Tibial nerve (tissue), 4 donors: ENCODE results near the gene RBM34. TPM values are rescaled to one million over a fixed set of nuclear protein-coding genes. Genes with fewer than 3 reads are reported as not detected.
"Not testable (repeated sequence)": the region's sequence is repeated elsewhere in the genome, so short reads cannot be mapped to it uniquely, and the experiment has no call there.

ENCODE experiments used
- DNase-seq, 2 donors: peaks; one replicate each; pipeline ENCODE4 v3.0.0-alpha.2; 2019; ENCODE audit warnings: low spot score in 2 of 2
- H3K27ac ChIP-seq, 4 donors: fragments of 200-600 bp; sonication (generic) in 3 of 4; one replicate each; pipeline ENCODE4 v1.5.1; 2017 to 2019; ENCODE audit warnings: mild to moderate bottlenecking in 1 of 4
- H3K27me3 ChIP-seq, 2 donors: fragments of 200-600 bp; sonication (generic) in 1 of 2; one replicate each; pipeline versions ENCODE4 v1.5.1 to v1.6.0; 2017 to 2019
- H3K36me3 ChIP-seq, 3 donors: fragments of 200-600 bp; sonication (generic); one replicate each; pipeline ENCODE4 v1.5.1; 2018 to 2019
- H3K4me1 ChIP-seq, 4 donors: fragments of 200-600 bp; sonication (generic) in 3 of 4; one replicate each; pipeline ENCODE4 v1.5.1; 2017 to 2019
- H3K4me3 ChIP-seq, 4 donors: fragments of 200-600 bp; sonication (generic) in 3 of 4; one replicate each; pipeline ENCODE4 v1.5.1; 2017 to 2019; ENCODE audit warnings: mild to moderate bottlenecking in 1 of 4, moderate library complexity in 1 of 4
- H3K9me3 ChIP-seq, 4 donors: fragments of 200-600 bp; sonication (generic) in 3 of 4; one replicate each; pipeline ENCODE4 v1.5.1; 2017 to 2019
- EP300 ChIP-seq, 2 donors: sonication (generic); formaldehyde crosslinking; IDR thresholded peaks; one replicate each; pipeline ENCODE4 v1.6.1; 2017; ENCODE audit warnings: antibody characterized with exemption in 2 of 2, mild to moderate bottlenecking in 1 of 2
- POLR2A ChIP-seq, 2 donors: fragments of 450-650 bp; IDR thresholded peaks; one replicate each; pipeline ENCODE4 v1.6.1; 2017; ENCODE audit warnings: antibody characterized with exemption in 2 of 2, mild to moderate bottlenecking in 2 of 2, moderate library complexity in 2 of 2
- WGBS, 2 donors: methylation state at CpG; one replicate each; pipeline ENCODE4 v1.1.5; 2018; 5-methylcytosine and 5-hydroxymethylcytosine counted together
- total RNA-seq, 4 donors: library from RNA; depleted of rRNA; stranded (reverse); fragments of >200 nt; gene quantifications; one replicate each; pipeline ENCODE4 v1.1.0, GENCODE V29; 2016
- TF ChIP-seq, protein P1 (sequence below), 5 experiments: fragments of 200-600 bp in 3 of 5; fragments of 450-650 bp in 2 of 5; sonication (generic) in 3 of 5; IDR thresholded peaks; one replicate each; pipeline ENCODE4 v1.5.1; 2016 to 2019; ENCODE audit warnings: antibody characterized with exemption in 5 of 5, mild to moderate bottlenecking in 3 of 5, moderate library complexity in 2 of 5

Gene RBM34
- total RNA-seq, 4 donors from 2014 or later = 47.4 to 92.5 (median 51.2) TPM

DNA sequence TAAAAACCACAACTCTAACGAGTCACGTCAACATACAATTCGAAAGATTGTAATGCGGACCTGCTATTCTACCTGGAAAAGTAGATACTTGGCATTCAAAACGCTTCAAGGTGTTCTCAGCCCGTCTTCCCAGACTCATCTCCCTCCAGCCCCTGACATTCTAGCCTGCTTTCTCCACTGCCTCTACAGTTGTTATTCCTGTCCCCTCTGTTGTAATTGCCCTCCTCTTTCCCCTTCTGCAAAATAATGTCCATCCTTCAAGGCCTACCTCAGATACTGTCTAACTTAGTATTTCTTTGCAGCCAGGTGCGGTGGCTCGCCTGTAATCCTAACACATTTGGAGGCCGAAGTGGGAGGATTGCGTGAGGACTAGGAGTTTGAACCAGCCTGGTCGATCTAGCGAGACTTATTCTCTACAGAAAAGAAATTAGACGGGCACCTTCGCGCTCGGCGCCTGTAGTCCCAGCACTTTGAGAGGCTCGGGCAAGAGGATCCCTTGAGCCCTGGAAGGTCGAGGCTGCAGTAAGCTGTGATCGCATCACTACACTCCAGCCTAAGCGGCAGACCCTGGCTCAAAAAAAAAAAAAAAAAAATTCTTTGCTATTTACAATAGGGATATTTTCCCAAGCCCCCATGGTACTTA is 756 bp upstream of the RBM34 start:
- Histone ChIP-seq H3K27me3 (no peaks in the 10 kb centered on the region), H3K4me1 (peaks cover 0 to 33% (median 6%) of the 10 kb centered on the region in 4 donors), H3K4me3 (peak overlapping the region; percentile 69 to 89 (median 72)), H3K27ac (peak overlapping the region; percentile 54 to 93 (median 90)), H3K9me3 (no peaks in the 10 kb centered on the region), H3K36me3 (peaks cover 0 to 22% (median 0%) of the 10 kb centered on the region in 3 donors)
- no peak for DNase-seq
- TF ChIP-seq EP300 (IDR thresholded peaks at IDR 0.05) (no peak), POLR2A (IDR thresholded peaks at IDR 0.05) (no peak)
- TF ChIP-seq, protein P1, sequence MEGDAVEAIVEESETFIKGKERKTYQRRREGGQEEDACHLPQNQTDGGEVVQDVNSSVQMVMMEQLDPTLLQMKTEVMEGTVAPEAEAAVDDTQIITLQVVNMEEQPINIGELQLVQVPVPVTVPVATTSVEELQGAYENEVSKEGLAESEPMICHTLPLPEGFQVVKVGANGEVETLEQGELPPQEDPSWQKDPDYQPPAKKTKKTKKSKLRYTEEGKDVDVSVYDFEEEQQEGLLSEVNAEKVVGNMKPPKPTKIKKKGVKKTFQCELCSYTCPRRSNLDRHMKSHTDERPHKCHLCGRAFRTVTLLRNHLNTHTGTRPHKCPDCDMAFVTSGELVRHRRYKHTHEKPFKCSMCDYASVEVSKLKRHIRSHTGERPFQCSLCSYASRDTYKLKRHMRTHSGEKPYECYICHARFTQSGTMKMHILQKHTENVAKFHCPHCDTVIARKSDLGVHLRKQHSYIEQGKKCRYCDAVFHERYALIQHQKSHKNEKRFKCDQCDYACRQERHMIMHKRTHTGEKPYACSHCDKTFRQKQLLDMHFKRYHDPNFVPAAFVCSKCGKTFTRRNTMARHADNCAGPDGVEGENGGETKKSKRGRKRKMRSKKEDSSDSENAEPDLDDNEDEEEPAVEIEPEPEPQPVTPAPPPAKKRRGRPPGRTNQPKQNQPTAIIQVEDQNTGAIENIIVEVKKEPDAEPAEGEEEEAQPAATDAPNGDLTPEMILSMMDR (IDR thresholded peaks at IDR 0.05) = no peak
- WGBS, 2 donors = 61 to 63% methylated on average over 21 of the region's 21 CpGs

DNA sequence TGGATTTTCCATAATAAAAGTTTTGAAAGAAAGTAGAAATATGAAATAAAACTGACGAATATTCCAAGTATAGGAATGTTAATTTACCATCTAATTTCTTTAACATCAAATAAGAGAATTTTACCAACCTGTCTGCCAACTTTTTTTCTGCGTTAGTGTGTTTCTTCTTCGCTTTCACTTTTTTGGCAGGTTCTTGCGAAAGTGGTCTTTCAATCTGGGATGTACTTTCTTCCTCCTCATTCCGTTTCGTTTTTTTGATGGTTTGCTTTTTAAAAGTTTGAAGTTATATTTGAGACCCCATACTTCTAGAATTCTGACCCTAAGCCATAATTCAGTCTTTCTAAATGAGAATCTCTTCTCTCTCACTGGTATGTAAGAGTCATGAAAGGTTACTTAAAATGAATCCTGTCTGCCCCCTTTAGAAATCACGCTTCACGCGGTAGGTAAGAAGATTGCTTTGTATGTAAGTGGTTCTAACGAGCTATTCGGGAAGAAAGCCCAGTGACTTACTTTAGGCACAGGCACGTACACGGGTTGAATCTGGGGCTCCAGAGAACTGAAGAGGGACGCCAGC is 580 bp downstream of the RBM34 start:
- Histone ChIP-seq H3K36me3 (peaks cover 0 to 31% (median 0%) of the 10 kb centered on the region in 3 donors), H3K4me1 (peaks cover 0 to 40% (median 6%) of the 10 kb centered on the region in 4 donors), H3K9me3 (no peaks in the 10 kb centered on the region), H3K4me3 (peak overlapping the region; percentile 69 to 89 (median 72)), H3K27ac (peak overlapping the region; percentile 54 to 93 (median 90)), H3K27me3 (no peaks in the 10 kb centered on the region)
- TF ChIP-seq, protein P1 (IDR thresholded peaks at IDR 0.05) = no peak
- TF ChIP-seq POLR2A (IDR thresholded peaks at IDR 0.05) (no peak), EP300 (IDR thresholded peaks at IDR 0.05) (no peak)
- 11 to 13% methylated on average over 14 of the region's 14 CpGs for WGBS, 2 donors
- DNase-seq = no peak

DNA sequence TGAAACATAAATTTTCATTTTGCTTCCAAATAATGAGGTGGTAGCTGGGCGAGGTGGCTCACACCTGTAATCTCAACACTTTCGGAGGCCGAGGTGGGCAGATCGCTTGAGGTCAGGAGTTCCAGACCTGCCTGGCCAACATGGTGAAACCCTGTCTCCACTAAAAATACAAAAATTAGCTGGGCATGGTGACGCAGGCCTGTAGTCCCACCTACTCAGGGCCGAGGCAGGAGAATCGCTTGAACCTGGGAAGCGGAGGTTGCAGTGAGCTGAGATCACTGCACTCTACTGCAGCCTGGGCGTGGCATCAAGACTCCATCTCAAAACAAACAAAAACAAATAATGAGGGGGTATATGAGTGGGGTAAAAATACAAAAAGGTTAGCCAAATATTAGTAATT is 1.1 kb downstream of the RBM34 start:
- H3K9me3 ChIP-seq, H3K27me3 ChIP-seq, DNase-seq, H3K27ac ChIP-seq: not testable (repeated sequence)
- H3K4me3 ChIP-seq = peak overlapping the region in 2 of 4 donors; percentile 72 to 89
- 84 to 87% methylated on average over 9 of the region's 9 CpGs for WGBS, 2 donors
- peaks cover 0 to 37% (median 0%) of the 10 kb centered on the region in 3 donors for H3K36me3 ChIP-seq
- H3K4me1 ChIP-seq = peaks cover 0 to 41% (median 6%) of the 10 kb centered on the region in 4 donors

DNA sequence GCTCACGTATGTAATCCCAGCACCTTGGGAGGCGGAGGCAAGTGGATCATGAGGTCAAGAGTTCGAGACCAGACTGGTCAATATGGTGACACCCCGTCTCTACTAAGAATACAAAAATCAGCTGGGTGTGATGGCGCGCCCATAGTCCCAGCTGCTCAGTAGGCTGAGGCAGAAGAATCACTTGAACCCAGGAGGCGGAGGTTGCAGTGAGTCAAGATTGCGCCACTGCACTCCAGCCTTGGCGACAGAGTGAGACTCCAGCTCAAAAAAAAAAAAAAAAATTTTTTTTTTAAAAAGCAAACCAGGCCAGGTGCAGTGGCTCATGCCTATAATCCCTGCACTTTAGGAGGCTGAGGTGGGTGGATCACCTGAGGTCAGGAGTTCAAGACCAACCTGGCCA is 1.8 kb downstream of the RBM34 start:
- WGBS, 2 donors = 93 to 96% methylated on average over 9 of the region's 9 CpGs
- H3K9me3 ChIP-seq, H3K4me3 ChIP-seq, H3K27me3 ChIP-seq, H3K27ac ChIP-seq, DNase-seq: not testable (repeated sequence)
- Histone ChIP-seq H3K4me1 (peaks cover 0 to 47% (median 6%) of the 10 kb centered on the region in 4 donors), H3K36me3 (peaks cover 0 to 43% (median 0%) of the 10 kb centered on the region in 3 donors)

DNA sequence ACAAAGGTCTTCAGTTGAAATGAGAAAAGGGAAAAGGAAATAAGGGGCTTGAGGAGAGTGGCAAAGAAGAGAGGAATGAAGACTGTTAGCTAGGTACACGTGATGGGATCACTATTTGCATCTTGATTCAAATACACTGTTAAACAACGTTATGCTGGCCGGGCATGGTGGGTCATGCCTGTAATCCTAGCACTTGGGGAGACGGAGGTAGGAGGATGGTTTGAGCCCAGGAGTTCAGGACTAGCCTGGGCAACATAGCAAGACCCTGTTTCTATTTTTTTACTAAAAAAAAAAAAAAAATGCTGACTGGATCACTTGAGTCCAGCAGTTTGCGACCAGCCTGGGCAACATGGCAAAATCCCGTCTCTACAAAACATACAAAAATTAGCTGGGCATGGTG is 2.4 kb downstream of the RBM34 start:
- Histone ChIP-seq H3K27ac (no peak overlapping the region), H3K9me3 (no peaks in the 10 kb centered on the region), H3K4me3 (no peak overlapping the region), H3K36me3 (peaks cover 0 to 49% (median 2%) of the 10 kb centered on the region in 3 donors), H3K27me3 (no peaks in the 10 kb centered on the region), H3K4me1 (peaks cover 0 to 48% (median 6%) of the 10 kb centered on the region in 4 donors)
- TF ChIP-seq POLR2A (IDR thresholded peaks at IDR 0.05) = no peak
- TF ChIP-seq, protein P1 (IDR thresholded peaks at IDR 0.05) = no peak
- TF ChIP-seq EP300 (IDR thresholded peaks at IDR 0.05) = no peak
- WGBS, 2 donors = 94 to 97% methylated on average over 6 of the region's 6 CpGs
- DNase-seq = no peak

DNA sequence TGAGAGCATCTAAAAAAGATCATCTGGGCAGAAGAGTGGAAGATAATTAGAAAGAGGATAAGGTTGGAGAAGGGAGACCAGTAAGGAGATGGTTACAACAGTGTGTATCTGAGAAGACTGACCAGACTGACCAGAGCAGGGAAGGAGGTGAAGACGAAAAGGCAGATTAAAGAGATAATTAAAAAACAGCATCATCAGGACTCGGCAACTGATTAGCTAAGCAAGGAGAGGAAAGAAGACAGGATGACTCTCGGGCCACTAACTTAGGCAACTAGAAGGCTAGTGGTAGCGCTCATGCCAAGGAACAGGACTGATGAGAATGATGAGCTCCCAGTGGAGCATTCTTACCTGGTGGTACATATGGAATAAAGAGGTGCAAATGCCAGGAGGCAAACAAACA is 3.9 kb downstream of the RBM34 start:
- no peak for DNase-seq
- no peaks in the 10 kb centered on the region for H3K27me3 ChIP-seq
- peaks cover 0 to 48% (median 6%) of the 10 kb centered on the region in 4 donors for H3K4me1 ChIP-seq
- no peak overlapping the region for H3K4me3 ChIP-seq
- whole genome bisulfite sequencing, 2 donors = 92% methylated on average over 4 of the region's 4 CpGs
- TF ChIP-seq POLR2A (IDR thresholded peaks at IDR 0.05) (no peak), EP300 (IDR thresholded peaks at IDR 0.05) (no peak)
- TF ChIP-seq, protein P1 (IDR thresholded peaks at IDR 0.05) = no peak
- no peak overlapping the region for H3K27ac ChIP-seq
- no peaks in the 10 kb centered on the region for H3K9me3 ChIP-seq
- peaks cover 3 to 64% (median 7%) of the 10 kb centered on the region in 3 donors for H3K36me3 ChIP-seq
